ENCODE measurements around the gene SMG6.
A peak's percentile ranks its signal among the peaks of the same experiment; 100 is the strongest.

SMG6 gene

DNA sequence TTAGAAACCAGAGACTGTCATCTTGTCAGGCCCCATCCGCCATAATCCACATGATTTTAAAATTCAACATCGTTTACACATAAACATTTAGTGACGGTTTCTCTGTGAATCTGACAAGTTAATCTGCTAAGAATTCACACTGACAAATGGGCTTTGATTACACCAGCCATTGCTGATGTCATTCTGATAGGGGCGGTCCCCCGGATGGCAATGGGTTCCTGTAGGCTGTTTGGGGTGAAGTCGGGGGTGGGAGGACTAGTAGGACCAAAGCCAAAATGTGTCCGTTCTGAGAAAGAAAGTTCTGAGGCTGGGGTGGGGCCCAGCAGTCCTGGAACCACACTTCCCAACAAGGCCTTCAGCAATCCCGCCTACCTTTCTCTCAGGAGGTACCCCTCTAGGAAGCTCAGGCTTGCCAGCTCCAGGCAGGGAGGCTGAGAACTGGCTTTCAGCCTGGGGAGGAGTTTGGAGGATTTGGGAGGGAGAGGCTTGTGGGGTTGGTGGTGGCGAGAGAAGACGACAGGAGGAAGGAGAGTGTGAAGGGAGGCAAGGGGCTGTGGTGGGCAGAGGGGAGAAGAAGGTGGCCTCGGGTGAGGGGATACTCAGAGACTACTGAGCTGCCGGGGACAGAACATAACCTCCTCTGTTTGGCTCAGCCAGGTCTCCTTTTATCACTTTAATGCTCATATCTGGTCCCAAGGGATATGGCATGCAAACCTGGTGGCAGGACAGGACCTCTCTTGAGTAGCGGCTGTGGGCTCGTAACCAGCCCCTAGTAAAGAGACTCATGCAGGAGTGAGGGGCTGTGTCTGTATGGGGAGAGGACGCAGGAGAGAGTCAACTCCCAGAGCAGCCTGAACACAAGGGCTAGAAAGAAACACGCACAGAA, 240.1 kb downstream of the SMG6 start:
- Mint-ChIP-seq H3K4me3 (peak overlapping the region; percentile 28 to 33), H3K27me3 (no peaks in the 10 kb centered on the region), H3K27ac (peak overlapping the region in 1 of 2 donors; percentile 19), H3K4me1 (ENCODE audit: low read depth in 2 of 2) (peaks cover 13 to 45% of the 10 kb centered on the region in 2 donors), H3K36me3 (ENCODE audit: insufficient read depth) (peaks cover 23% of the 10 kb centered on the region), H3K9me3 (no peaks in the 10 kb centered on the region)
- no peak for DNase-seq
- ATAC-seq (replicated peaks), result peak; percentile 26

DNA sequence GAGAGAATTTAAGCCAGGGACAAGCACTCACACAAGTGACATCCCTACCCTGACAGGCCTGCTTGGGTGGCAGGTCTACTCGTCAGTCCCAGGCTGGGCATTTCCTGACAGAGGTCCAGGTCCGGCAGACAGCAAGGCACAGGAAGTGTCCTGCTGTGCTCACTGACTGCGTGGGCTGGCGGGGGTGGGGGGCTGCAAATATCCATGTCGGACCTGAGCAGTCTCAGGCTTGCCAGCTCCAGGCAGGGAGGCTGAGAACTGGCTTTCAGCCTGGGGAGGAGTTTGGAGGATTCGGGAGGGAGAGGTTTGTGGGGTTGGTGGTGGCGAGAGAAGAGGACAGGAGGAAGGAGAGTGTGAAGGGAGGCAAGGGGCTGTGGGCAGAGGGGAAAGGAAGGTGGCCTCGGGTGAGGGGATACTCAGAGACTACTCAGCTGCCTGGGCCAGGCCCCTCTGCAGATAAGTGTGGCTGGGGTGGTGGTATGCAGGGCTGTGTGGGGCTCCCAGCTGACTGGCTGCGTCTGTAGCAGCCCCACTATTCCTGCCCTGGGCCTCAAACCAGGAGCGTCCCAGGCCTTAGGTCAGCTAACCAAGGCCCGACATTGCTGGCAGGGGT, 240.9 kb downstream of the SMG6 start:
- H3K27me3 Mint-ChIP-seq, result no peaks in the 10 kb centered on the region
- ATAC-seq (replicated peaks) (no peak), DNase-seq (no peak)
- peaks cover 29% of the 10 kb centered on the region for H3K36me3 Mint-ChIP-seq (ENCODE audit: insufficient read depth)
- no peaks in the 10 kb centered on the region for H3K9me3 Mint-ChIP-seq
- H3K4me3 Mint-ChIP-seq, result no peak overlapping the region
- peaks cover 13 to 37% of the 10 kb centered on the region in 2 donors for H3K4me1 Mint-ChIP-seq (ENCODE audit: low read depth in 2 of 2)
- peak overlapping the region; percentile 19 to 79 for H3K27ac Mint-ChIP-seq

GRCh38 chr17:2061441-2061958, 242.1 kb downstream of the SMG6 start:
- no peaks in the 10 kb centered on the region for H3K27me3 Mint-ChIP-seq
- ATAC-seq (replicated peaks) (no peak), DNase-seq (no peak)
- no peaks in the 10 kb centered on the region for H3K9me3 Mint-ChIP-seq
- H3K27ac Mint-ChIP-seq, result no peak overlapping the region
- H3K36me3 Mint-ChIP-seq (ENCODE audit: insufficient read depth), result peaks cover 33% of the 10 kb centered on the region
- no peak overlapping the region for H3K4me3 Mint-ChIP-seq
- H3K4me1 Mint-ChIP-seq (ENCODE audit: low read depth in 2 of 2), result peaks cover 14 to 27% of the 10 kb centered on the region in 2 donors

GRCh38 chr17:2060681-2061440, 242.7 kb downstream of the SMG6 start:
- no peak for DNase-seq
- ATAC-seq (replicated peaks), result no peak
- Mint-ChIP-seq H3K4me1 (ENCODE audit: low read depth in 2 of 2) (peaks cover 15 to 23% of the 10 kb centered on the region in 2 donors), H3K27ac (peak overlapping the region; percentile 61 to 83), H3K9me3 (no peaks in the 10 kb centered on the region), H3K27me3 (no peaks in the 10 kb centered on the region), H3K36me3 (ENCODE audit: insufficient read depth) (peaks cover 34% of the 10 kb centered on the region), H3K4me3 (no peak overlapping the region)

GRCh38 chr17:2060385-2060658, 243.3 kb downstream of the SMG6 start:
- H3K4me1 Mint-ChIP-seq (ENCODE audit: low read depth in 2 of 2), result peaks cover 15 to 23% of the 10 kb centered on the region in 2 donors
- peak overlapping the region; percentile 61 to 83 for H3K27ac Mint-ChIP-seq
- DNase-seq (no peak), ATAC-seq (replicated peaks) (no peak)
- H3K36me3 Mint-ChIP-seq (ENCODE audit: insufficient read depth), result peaks cover 34% of the 10 kb centered on the region
- H3K4me3 Mint-ChIP-seq, result peak overlapping the region in 1 of 2 donors; percentile 24
- H3K27me3 Mint-ChIP-seq, result no peaks in the 10 kb centered on the region
- no peaks in the 10 kb centered on the region for H3K9me3 Mint-ChIP-seq

DNA sequence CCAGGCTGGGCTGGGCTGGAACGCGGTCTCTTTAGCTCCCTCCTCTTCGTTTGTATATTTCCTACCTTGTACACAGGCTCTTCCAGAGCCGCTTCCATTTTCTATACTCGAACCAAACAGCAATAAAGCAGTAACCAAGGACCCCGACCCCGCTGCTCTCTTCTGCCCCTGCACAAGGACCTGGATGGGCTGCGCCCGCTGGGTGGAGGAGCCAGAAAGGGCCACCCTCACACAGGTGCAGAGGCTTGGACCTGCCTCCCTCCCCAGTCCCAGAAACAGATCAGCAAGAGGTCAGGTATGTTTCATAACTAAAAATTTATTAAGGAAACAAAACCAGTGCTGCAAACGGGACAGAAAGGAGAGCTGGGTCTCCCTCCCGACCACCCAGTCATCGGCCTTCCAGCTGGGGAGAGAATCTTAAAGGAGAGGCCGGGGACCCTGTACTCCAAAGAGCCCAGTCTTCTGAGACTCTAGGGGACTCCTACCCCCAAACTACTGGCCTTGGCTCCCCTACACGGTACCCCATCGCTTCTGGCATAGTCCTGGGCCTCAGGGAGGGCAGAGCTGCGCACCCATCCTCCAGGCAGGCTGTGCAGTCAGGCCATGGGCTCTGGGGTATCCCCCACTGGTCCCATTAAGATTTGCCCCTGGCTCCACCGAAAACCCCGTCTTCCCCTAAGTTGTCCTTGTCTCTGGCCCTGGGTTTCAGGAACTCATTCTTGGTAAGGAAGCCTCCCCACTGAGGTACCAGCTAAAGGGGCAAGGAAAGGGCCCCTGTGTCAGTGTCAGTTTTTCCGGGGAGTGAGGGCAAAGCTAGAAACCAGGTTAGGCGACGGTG, 243.8 kb downstream of the SMG6 start:
- ATAC-seq (replicated peaks), result no peak
- Mint-ChIP-seq H3K36me3 (ENCODE audit: insufficient read depth) (peaks cover 34% of the 10 kb centered on the region), H3K9me3 (no peaks in the 10 kb centered on the region)

DNA sequence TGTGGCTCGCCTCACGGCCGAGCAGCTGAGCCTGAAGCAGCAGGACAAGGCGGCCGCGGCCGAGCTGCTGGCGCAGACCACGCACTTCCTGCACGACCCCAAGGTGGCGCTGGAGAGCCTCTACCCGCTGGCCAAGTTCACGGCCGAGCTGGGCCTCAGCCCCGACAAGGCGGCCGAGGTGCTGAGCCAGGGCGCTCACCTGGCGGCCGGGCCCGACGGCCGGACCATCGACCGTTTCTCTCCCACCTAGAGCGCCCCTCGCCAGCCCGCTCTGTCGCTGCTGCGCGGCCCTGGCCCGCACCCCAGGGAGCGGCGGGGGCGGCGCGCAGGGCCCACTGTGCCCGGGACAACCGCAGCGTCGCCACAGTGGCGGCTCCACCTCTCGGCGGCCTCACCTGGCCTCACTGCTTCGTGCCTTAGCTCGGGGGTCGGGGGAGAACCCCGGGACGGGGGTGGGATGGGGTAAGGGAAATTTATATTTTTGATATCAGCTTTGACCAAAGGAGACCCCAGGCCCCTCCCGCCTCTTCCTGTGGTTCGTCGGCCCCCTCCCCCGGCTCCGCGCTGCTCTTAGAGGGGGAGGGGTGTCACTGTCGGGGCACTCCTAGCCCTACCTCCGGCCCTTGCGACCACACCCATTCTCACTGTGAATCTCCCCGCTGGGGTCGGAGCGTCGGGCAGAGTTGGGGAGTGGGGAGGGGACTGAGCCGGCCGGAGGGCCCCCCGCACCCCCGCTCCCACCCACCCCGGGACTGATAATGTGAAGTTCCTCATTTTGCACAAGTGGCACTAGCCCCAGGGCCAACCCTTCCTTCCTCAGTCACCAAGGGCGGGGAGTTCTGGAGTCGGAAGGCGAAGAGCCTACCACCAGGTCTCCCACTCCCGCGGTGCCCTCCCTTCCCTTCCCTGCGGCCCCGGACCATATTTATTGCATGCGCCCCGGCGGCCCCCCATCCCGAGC, 244.7 kb downstream of the SMG6 start:
- H3K36me3 Mint-ChIP-seq (ENCODE audit: insufficient read depth), result peaks cover 38% of the 10 kb centered on the region
- no peaks in the 10 kb centered on the region for H3K9me3 Mint-ChIP-seq
- H3K27ac Mint-ChIP-seq, result peak overlapping the region; percentile 54 to 59
- peak overlapping the region; percentile 47 to 55 for H3K4me3 Mint-ChIP-seq
- peak; percentile 49 to 60 (median 57) for DNase-seq
- no peaks in the 10 kb centered on the region for H3K27me3 Mint-ChIP-seq
- ATAC-seq (replicated peaks), result no peak
- H3K4me1 Mint-ChIP-seq (ENCODE audit: low read depth in 2 of 2), result peaks cover 13 to 25% of the 10 kb centered on the region in 2 donors

More for the DNA sequence above, 243.8 kb downstream of the SMG6 start:
- H3K27me3 Mint-ChIP-seq, result no peaks in the 10 kb centered on the region
- H3K27ac Mint-ChIP-seq, result peak overlapping the region; percentile 59 to 83
- H3K4me1 Mint-ChIP-seq (ENCODE audit: low read depth in 2 of 2), result peaks cover 12 to 23% of the 10 kb centered on the region in 2 donors
- no peak for DNase-seq
- H3K4me3 Mint-ChIP-seq, result peak overlapping the region; percentile 47 to 55

- Mint-ChIP-seq H3K4me3 (peak overlapping the region in 1 of 2 donors; percentile 44), H3K36me3 (ENCODE audit: insufficient read depth) (peaks cover 40% of the 10 kb centered on the region), H3K4me1 (ENCODE audit: low read depth in 2 of 2) (peaks cover 18 to 25% of the 10 kb centered on the region in 2 donors), H3K9me3 (no peaks in the 10 kb centered on the region), H3K27ac (no peak overlapping the region), H3K27me3 (no peaks in the 10 kb centered on the region)
- DNase-seq (no peak), ATAC-seq (replicated peaks) (no peak)
These were observed 245.6 kb downstream of the SMG6 start for GRCh38 chr17:2057760-2058585.

DNA sequence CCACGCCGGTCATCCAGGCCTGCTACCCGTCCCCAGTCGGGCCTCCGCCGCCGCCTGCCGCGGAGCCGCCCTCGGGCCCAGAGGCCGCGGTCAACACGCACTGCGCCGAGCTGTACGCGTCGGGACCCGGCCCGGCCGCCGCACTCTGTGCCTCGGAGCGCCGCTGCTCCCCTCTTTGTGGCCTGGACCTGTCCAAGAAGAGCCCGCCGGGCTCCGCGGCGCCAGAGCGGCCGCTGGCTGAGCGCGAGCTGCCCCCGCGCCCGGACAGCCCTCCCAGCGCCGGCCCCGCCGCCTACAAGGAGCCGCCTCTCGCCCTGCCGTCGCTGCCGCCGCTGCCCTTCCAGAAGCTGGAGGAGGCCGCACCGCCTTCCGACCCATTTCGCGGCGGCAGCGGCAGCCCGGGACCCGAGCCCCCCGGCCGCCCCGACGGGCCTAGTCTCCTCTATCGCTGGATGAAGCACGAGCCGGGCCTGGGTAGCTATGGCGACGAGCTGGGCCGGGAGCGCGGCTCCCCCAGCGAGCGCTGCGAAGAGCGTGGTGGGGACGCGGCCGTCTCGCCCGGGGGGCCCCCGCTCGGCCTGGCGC, 246.3 kb downstream of the SMG6 start:
- Mint-ChIP-seq H3K27me3 (no peaks in the 10 kb centered on the region), H3K9me3 (no peaks in the 10 kb centered on the region), H3K36me3 (ENCODE audit: insufficient read depth) (peaks cover 40% of the 10 kb centered on the region), H3K4me3 (no peak overlapping the region), H3K27ac (no peak overlapping the region), H3K4me1 (ENCODE audit: low read depth in 2 of 2) (peaks cover 19 to 27% of the 10 kb centered on the region in 2 donors)
- ATAC-seq (replicated peaks) (no peak), DNase-seq (no peak)

- H3K27me3 Mint-ChIP-seq, result no peaks in the 10 kb centered on the region
- ATAC-seq (replicated peaks), result peak; percentile 9
These were observed 247.1 kb downstream of the SMG6 start for GRCh38 chr17:2056206-2057174.

More at GRCh38 chr17:2056206-2057174, 247.1 kb downstream of the SMG6 start:
- peak overlapping the region; percentile 68 to 69 for H3K4me3 Mint-ChIP-seq
- peaks cover 24 to 35% of the 10 kb centered on the region in 2 donors for H3K4me1 Mint-ChIP-seq (ENCODE audit: low read depth in 2 of 2)
- peak overlapping the region in 1 of 2 donors; percentile 20 for H3K27ac Mint-ChIP-seq
- peak in 2 of 3 experiments; percentile 35 to 45 for DNase-seq
- peaks cover 43% of the 10 kb centered on the region for H3K36me3 Mint-ChIP-seq (ENCODE audit: insufficient read depth)
- H3K9me3 Mint-ChIP-seq, result no peaks in the 10 kb centered on the region

Data from effector memory CD8-positive, alpha-beta T cell (primary cell).